ENCODE data around the gene ASTN2.

GRCh38 chr9:117460743-117461142 lies 45.9 kb upstream of the ASTN2 start:
- TF ChIP-seq CTCF (IDR thresholded peaks at IDR 0.05) (no peak), POLR2A (IDR thresholded peaks at IDR 0.05) (no peak), POLR2AphosphoS5 (IDR thresholded peaks at IDR 0.05) (no peak)

Data from sigmoid colon (tissue), 4 donors.